Bronchial epithelial cell (primary cell): Measurements from ENCODE around the gene FBXW7. TPM values are rescaled to one million over a fixed set of nuclear protein-coding genes. Genes with fewer than 3 reads are reported as not detected.

Source experiments
- DNase-seq: peaks from one replicate; pipeline ENCODE4 v3.0.0-alpha.2; 2010; ENCODE audit warnings: low read depth
- FAIRE-seq: peaks from 2 replicates; lab custom pipeline; 2011; peaks lifted over from hg19 to GRCh38; lab: Jason Lieb, UNC
- H3K27me3 ChIP-seq: 2 replicates; pipeline ENCODE4 v1.5.1; 2011; ENCODE audit warnings: low read length; ENCODE audit not compliant: control insufficient read depth, insufficient read depth
- H3K36me3 ChIP-seq: 2 replicates; pipeline ENCODE4 v1.5.1; 2011; ENCODE audit warnings: low read length; ENCODE audit not compliant: control insufficient read depth, insufficient read depth
- H3K4me3 ChIP-seq: 2 replicates; pipeline ENCODE4 v1.5.1; 2011; ENCODE audit warnings: mild to moderate bottlenecking, low read depth, low read length, control low read depth
- total RNA-seq: library from RNA; depleted of rRNA; stranded (reverse); fragments of >200 nt; gene quantifications from 2 replicates; pipeline ENCODE4 v1.2.1, GENCODE V29; 2014
- TF ChIP-seq, protein P1 (sequence below): IDR thresholded peaks from 2 replicates; pipeline ENCODE4 v1.5.1; 2011; ENCODE audit warnings: mild to moderate bottlenecking, moderate library complexity, low read length, control low read depth, inconsistent platforms; ENCODE audit not compliant: insufficient read depth, severe bottlenecking

FBXW7 gene
- total RNA-seq, 1 donor from 2014 or later: 145 TPM

GRCh38 chr4:152327606-152328453, 208.1 kb downstream of the FBXW7 start:
- FAIRE-seq (no peak), DNase-seq (no peak)
- Histone ChIP-seq H3K27me3 (no peaks in the 10 kb centered on the region), H3K36me3 (peaks cover 3% of the 10 kb centered on the region), H3K4me3 (no peak overlapping the region)
- TF ChIP-seq, protein P1, sequence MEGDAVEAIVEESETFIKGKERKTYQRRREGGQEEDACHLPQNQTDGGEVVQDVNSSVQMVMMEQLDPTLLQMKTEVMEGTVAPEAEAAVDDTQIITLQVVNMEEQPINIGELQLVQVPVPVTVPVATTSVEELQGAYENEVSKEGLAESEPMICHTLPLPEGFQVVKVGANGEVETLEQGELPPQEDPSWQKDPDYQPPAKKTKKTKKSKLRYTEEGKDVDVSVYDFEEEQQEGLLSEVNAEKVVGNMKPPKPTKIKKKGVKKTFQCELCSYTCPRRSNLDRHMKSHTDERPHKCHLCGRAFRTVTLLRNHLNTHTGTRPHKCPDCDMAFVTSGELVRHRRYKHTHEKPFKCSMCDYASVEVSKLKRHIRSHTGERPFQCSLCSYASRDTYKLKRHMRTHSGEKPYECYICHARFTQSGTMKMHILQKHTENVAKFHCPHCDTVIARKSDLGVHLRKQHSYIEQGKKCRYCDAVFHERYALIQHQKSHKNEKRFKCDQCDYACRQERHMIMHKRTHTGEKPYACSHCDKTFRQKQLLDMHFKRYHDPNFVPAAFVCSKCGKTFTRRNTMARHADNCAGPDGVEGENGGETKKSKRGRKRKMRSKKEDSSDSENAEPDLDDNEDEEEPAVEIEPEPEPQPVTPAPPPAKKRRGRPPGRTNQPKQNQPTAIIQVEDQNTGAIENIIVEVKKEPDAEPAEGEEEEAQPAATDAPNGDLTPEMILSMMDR: no peak

DNA sequence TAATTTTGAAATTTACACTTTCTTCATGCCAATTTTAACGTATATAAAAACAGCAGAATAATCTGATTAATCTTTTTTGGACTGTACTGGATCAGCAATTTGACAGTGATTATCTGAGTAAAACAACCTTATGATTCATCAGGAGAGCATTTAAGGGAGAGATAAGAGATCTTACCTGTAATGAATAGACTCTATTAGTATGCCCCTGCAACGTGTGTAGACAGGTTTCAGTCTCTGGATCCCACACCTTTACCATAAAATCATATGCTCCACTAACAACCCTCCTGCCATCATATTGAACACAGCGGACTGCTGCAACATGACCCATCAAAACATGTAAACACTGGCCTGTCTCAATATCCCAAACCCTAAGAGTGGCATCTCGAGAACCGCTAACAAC, 210.1 kb downstream of the FBXW7 start:
- Histone ChIP-seq H3K27me3 (no peaks in the 10 kb centered on the region), H3K36me3 (peaks cover 8% of the 10 kb centered on the region), H3K4me3 (no peak overlapping the region)
- FAIRE-seq (no peak), DNase-seq (peak; percentile 98)
- TF ChIP-seq, protein P1: no peak

DNA sequence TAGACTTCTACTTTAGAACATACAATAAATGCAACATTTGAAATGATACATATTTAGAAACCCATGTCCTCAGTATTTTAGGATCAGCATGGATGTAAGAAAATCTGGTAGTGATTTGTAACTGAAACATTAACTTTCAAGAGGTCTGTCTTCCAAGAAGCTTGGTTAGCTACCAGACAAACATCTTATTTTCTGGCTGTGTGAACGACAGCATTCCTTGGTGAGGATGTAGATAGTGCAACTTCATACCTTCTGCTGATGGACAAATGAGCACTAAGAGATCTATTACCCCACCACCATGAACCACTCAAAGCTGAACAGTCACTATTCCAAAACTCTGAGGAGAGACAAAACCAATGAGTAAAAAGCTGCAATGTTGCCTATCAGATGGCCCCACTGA, 212.7 kb downstream of the FBXW7 start:
- TF ChIP-seq, protein P1: no peak
- FAIRE-seq: no peak

DNA sequence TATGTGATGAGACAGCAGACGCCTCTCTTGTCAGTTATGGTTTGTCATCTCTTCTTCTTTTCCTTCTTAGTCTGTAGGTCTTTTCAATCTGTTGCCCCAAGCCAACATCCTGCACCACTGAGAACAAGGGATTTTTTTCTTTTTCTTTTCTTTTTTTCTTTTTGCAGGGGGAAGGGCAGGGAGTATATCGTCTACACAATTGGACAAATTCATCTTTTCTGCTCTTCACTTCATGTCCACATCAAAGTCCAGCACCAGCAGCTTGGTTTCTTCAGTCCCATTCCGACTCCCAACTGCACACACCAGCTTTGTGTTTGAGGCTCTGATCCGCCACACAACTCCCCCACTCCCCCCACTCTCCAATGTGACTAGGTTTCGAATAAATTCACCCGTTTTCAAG, 213.2 kb downstream of the FBXW7 start:
- Histone ChIP-seq H3K36me3 (peaks cover 8% of the 10 kb centered on the region), H3K4me3 (no peak overlapping the region), H3K27me3 (no peaks in the 10 kb centered on the region)
- no peak for FAIRE-seq
- TF ChIP-seq, protein P1: no peak
- DNase-seq: no peak

More for the DNA sequence above, 212.7 kb downstream of the FBXW7 start:
- peaks cover 8% of the 10 kb centered on the region for H3K36me3 ChIP-seq
- H3K4me3 ChIP-seq: no peak overlapping the region
- no peak for DNase-seq
- H3K27me3 ChIP-seq: no peaks in the 10 kb centered on the region

DNA sequence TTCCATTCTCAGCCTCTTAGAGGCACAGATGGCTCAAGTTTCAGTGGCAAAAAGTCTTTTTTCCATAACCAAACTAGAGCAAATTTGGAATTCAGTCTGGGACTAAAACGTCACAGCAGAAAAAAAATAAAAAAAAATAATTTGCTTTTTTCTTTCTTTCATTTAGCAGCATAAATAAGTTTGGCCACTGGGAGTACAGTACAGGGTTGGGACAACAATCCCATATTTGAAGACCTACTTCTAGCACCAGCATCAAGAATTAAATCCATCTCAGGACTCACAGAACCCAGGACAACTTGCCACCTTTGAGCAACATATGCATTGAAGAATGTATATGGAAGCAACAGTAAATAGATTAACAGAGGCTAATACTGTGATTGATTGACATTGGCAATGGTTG, 214.0 kb downstream of the FBXW7 start:
- no peak for DNase-seq
- TF ChIP-seq, protein P1: no peak
- Histone ChIP-seq H3K27me3 (no peaks in the 10 kb centered on the region), H3K36me3 (peaks cover 8% of the 10 kb centered on the region), H3K4me3 (no peak overlapping the region)
- FAIRE-seq: no peak
